AG04450 (cell line): ENCODE data around the gene ELP4. TPM values are rescaled to one million over a fixed set of nuclear protein-coding genes. Genes with fewer than 3 reads are reported as not detected.

Experiments used
- CTCF ChIA-PET: fragments of 300-600, 350-600 bp; formaldehyde crosslinking; extraction: SDS; loops from one replicate; lab custom pipeline; 2022; ENCODE audit warnings: antibody characterized with exemption, inconsistent platforms; lab: Charles Lee
- POLR2A ChIA-PET: fragments of 350-600 bp; formaldehyde crosslinking; extraction: SDS; loops from one replicate; lab custom pipeline; 2021; ENCODE audit warnings: antibody characterized with exemption, inconsistent platforms; lab: Yijun Ruan, JAX
- DNase-seq: peaks from one replicate; pipeline ENCODE4 v3.0.0-alpha.2; 2011; ENCODE audit warnings: low read depth, low spot score
- H3K27ac ChIP-seq: one replicate; pipeline ENCODE4 v1.5.1; 2012; ENCODE audit warnings: low read depth, low read length, control low read depth
- H3K27me3 ChIP-seq: one replicate; pipeline ENCODE4 v1.6.0; 2012; ENCODE audit warnings: low read length; ENCODE audit not compliant: control insufficient read depth, insufficient read depth
- H3K4me3 ChIP-seq: 2 replicates; pipeline ENCODE4 v1.5.1; 2011; ENCODE audit warnings: mild to moderate bottlenecking, low read depth, low read length, control low read depth
- H3K9me3 ChIP-seq: 2 replicates; pipeline ENCODE4 v1.5.1; 2012; ENCODE audit warnings: low read length; ENCODE audit not compliant: control insufficient read depth, insufficient read depth
- CTCF ChIP-seq: IDR thresholded peaks from 2 replicates; pipeline ENCODE4 v1.5.1; 2011; ENCODE audit warnings: low read depth, low read length, control low read depth, inconsistent platforms
- polyA plus RNA-seq: library from polyadenylated mRNA; depleted of rRNA; stranded (reverse); fragments of >200 nt; gene quantifications from 2 replicates; pipeline ENCODE4 v1.2.3, GENCODE V29; 2011

Gene ELP4
- polyA plus RNA-seq, 1 experiment: 15.5 TPM

- H3K27ac ChIP-seq: no peak overlapping the region
- no peak for TF ChIP-seq CTCF
- no peak overlapping the region for H3K4me3 ChIP-seq
- H3K9me3 ChIP-seq: no peaks in the 10 kb centered on the region
- DNase-seq: no peak
- POLR2A ChIA-PET: no interaction called here
- no peaks in the 10 kb centered on the region for H3K27me3 ChIP-seq
- CTCF ChIA-PET: no interaction called here
Measured at GRCh38 chr11:31617246-31617645, 107.7 kb downstream of the ELP4 start.

- no peak overlapping the region for H3K27ac ChIP-seq
- CTCF ChIA-PET: interaction anchor here (1.5 kb wide), 1 partner anchor 21 kb away, joined by 3 read pairs; no protein-coding TSS in a partner anchor
- no peaks in the 10 kb centered on the region for H3K9me3 ChIP-seq
- no peaks in the 10 kb centered on the region for H3K27me3 ChIP-seq
- TF ChIP-seq CTCF: no peak
- DNase-seq: no peak
- no peak overlapping the region for H3K4me3 ChIP-seq
- POLR2A ChIA-PET: no interaction called here
Measured at GRCh38 chr11:31619980-31620379, 110.4 kb downstream of the ELP4 start.

- H3K27ac ChIP-seq: no peak overlapping the region
- ChIA-PET CTCF (no interaction called here), POLR2A (no interaction called here)
- no peaks in the 10 kb centered on the region for H3K27me3 ChIP-seq
- TF ChIP-seq CTCF: no peak
- H3K9me3 ChIP-seq: no peaks in the 10 kb centered on the region
- no peak for DNase-seq
- H3K4me3 ChIP-seq: no peak overlapping the region
Measured at GRCh38 chr11:31620434-31620833, 110.9 kb downstream of the ELP4 start.

- no peak overlapping the region for H3K4me3 ChIP-seq
- no peaks in the 10 kb centered on the region for H3K27me3 ChIP-seq
- POLR2A ChIA-PET: no interaction called here
- no peak overlapping the region for H3K27ac ChIP-seq
- H3K9me3 ChIP-seq: no peaks in the 10 kb centered on the region
- CTCF ChIA-PET: interaction anchor here (1.1 kb wide), 1 partner anchor 15 kb away, joined by 3 read pairs; no protein-coding TSS in a partner anchor
- TF ChIP-seq CTCF: no peak
- DNase-seq: no peak
Measured at GRCh38 chr11:31625868-31626267, 116.3 kb downstream of the ELP4 start.

GRCh38 chr11:31628111-31628510 is 118.5 kb downstream of the ELP4 start:
- ChIA-PET CTCF (interaction anchor here (0.6 to 1.9 kb wide), 2 partner anchors 14 to 330 kb away, joined by 5 read pairs; no protein-coding TSS in a partner anchor), POLR2A (no interaction called here)
- DNase-seq: no peak
- no peak overlapping the region for H3K4me3 ChIP-seq
- no peaks in the 10 kb centered on the region for H3K27me3 ChIP-seq
- TF ChIP-seq CTCF: no peak
- no peaks in the 10 kb centered on the region for H3K9me3 ChIP-seq
- no peak overlapping the region for H3K27ac ChIP-seq
